ENCODE data around the gene ZNF776.
"Not testable (repeated sequence)": the region's sequence is repeated elsewhere in the genome, so short reads cannot be mapped to it uniquely, and the experiment has no call there.

Gene ZNF776

DNA sequence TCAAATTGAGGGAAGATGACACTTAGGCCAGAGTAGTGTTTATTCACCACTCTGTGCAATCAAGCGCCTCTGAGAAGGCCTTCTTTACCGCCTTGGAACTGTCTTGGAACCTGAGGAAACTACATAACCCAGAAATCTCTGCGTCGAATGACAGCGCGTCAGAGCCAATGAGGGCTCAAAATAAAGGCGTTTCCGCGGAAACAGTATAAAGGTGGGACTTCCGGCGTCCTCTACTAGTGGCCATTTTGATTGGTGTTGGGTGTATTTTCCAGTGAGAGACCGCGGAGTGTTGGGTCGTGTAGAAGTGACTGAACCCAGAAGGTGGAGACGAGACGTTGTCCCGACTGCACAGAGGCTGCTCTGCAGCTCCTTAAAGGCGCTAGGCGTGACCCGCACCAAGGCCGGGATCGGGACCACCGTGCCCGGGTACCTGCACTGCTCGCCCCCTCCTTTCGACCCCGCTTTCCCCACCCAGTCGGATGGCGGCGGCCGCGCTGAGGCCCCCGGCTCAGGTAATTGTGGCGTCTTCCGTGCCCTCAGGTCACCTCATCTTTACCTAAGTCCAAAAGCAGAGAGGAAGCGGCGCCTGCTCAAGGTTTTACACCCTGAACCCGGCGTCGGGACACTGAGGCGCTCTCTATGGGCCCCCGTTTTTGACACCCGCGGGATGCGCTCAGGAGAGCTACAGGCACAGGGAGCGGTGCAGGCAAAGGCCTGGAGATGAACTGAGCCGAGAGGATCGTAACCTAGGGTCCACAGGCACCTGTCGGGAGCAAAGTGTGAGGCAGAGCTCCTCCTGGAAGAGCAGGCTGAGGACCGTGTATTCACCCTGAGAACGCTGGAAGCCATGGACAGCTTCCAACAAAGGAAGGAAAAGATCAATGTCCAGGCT is at the start of gene ZNF776:
Gene ZNF776 (plus strand): TSS at position 236 of the 892 bp plus-strand sequence. CDS start 244 bp downstream, at position 480.
- DNase-seq (ENCODE audit: low read depth): peak; percentile 92

DNA sequence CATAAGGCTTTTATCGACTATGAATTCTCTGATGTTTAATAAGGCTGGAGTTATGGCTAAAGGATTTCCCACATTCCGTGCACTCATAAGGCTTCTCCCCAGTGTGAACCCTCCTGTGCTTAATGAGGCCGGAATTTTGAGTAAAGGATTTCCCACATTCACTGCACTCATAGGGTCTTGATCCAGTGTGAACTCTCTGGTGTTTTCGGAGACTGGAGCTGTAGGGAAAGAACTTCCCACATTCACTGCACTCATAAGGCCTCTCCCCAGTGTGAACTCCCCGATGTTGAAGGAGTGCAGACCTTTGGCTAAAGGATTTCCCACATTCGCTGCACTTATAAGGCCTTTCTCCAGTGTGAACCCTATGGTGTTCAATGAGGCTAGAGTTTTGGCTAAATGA is 45.0 kb upstream of the ZNF776 start:
- DNase-seq (ENCODE audit: low read depth): no peak

GRCh38 chr19:57706346-57706745 is 40.3 kb upstream of the ZNF776 start:
- no peak for DNase-seq (ENCODE audit: low read depth)

DNA sequence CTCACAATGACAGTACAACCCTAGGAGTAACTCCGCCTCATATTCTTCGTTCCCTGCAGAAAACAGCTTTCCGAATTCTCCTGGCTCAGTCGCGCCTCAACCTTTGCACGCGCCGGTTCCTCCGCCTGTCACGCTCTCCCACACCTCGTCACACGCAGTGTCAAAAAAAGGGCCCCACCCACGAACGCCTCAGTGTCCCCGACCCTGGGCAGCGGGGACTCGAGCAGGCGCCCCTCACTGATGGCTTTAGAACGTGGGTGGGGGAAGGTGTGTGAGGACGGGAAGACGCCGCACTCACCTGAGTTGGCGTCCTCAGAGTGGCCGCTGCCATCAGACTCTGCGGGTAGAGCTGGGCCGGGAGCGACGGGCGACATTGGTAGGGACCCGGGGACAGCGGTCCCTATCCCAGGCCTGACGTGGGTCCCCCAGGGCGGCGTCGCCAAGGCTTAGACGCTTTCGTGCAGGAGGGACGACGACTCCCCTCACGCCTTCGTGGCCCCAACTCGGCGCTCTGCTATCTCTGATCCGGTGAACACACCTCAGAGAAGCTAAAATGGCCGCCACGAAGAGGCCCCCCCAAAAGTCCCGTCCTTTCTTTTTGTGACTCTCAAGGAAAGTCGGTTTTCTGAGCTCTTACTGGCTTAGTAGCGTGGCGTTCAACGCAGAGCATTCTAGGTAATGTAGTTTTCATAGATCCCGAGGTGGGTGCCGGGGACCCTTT is 37.8 kb upstream of the ZNF776 start, which contains the start of gene ZNF154:
Gene ZNF154 (minus strand): TSS at position 564 of the 721 bp plus-strand sequence. CDS start 233 bp downstream, at position 331.
- DNase-seq (ENCODE audit: low read depth): no peak

- DNase-seq (ENCODE audit: low read depth): no peak
Measured at GRCh38 chr19:57709616-57710015, 37.0 kb upstream of the ZNF776 start.

DNA sequence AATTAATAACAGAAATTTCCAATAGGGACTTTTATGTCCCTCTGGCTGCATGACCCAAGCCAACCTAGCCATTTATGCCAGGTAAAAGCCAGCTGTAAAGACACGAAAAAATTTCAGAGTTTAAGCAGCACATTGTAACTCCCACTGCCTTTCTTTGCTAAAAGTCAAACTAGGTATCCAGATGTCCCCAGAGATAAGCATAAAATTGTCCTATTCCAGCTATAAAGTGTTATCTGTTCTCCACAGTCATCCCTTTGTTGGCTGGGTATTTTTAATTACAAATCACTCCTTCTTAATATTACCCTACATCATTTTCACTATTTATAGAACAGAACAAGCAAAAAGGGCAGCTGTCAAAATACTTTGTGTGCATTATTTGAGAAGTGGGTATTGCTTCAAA is 34.4 kb upstream of the ZNF776 start:
- no peak for DNase-seq (ENCODE audit: low read depth)

GRCh38 chr19:57719424-57719823 is 27.2 kb upstream of the ZNF776 start:
- no peak for DNase-seq (ENCODE audit: low read depth)

- no peak for DNase-seq (ENCODE audit: low read depth)
Measured at GRCh38 chr19:57719901-57720519, 26.6 kb upstream of the ZNF776 start.

- peak; percentile 2 for DNase-seq (ENCODE audit: low read depth)
Measured at GRCh38 chr19:57720878-57721277, 25.7 kb upstream of the ZNF776 start.

DNA sequence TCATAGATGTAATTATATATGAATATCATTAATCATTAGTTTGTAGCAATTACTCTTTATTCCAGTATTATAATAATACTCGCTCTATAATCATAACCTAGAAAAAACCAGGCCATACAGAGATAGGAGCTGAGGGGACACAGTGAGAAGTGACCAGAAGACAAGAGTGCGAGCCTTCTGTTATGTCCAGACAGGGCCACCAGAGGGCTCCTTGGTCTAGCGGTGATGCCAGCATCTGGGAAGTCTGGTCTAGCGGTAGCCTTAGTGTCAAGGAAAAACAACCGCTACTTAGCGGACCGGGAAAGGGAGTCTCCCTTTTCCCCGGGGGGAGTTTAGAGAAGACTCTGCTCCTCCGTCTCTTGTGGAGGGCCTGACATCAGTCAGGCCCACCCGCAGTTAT is 8.3 kb upstream of the ZNF776 start:
- peak; percentile 48 for DNase-seq (ENCODE audit: low read depth)

- DNase-seq (ENCODE audit: low read depth): not testable (repeated sequence)
Measured at GRCh38 chr19:57738770-57739169, 7.8 kb upstream of the ZNF776 start.

GRCh38 chr19:57747472-57747807 is 825 bp downstream of the ZNF776 start:
- no peak for DNase-seq (ENCODE audit: low read depth)

DNA sequence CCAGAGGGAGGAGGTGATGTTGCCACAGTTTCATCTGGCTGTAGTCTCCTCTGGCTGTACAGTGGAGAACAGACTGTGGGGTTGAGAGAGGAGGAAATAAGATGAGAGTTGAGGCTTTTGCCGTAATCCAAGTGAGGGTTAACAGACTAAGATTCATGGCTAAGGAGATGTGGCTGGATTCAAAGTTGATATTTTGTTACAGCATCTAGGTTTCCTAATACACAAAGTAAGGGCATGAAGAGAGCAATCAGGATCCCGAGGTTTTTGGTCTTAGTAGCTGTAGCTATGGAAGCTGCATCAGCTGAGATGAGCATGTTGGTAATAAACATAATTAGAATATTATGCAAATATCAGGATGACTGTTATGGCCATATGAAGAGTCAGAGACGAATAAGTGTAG is 1.4 kb downstream of the ZNF776 start:
- no peak for DNase-seq (ENCODE audit: low read depth)

DNA sequence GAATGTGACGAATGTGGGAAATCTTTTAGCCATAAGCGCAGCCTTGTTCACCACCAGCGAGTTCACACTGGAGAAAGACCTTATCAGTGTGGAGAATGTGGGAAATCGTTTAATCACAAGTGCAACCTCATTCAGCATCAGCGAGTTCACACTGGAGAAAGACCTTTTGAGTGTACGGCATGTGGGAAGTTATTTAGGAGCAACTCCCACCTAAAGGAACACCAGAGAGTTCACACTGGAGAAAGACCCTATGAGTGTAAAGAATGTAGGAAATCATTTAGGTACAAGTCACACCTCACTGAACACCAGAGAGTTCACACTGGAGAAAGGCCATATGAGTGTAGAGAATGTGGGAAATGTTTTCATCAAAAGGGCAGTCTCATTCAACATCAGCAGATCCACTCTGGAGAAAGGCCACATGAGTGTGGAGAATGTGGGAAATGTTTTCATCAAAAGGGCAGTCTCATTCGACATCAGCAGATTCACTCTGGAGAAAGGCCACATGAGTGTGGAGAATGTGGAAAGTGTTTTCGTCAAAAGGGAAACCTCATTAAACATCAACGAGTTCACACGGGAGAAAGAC is 7.6 kb downstream of the ZNF776 start:
- no peak for DNase-seq (ENCODE audit: low read depth)

- DNase-seq (ENCODE audit: low read depth): no peak
Measured at GRCh38 chr19:57755031-57755430, 8.4 kb downstream of the ZNF776 start.

DNA sequence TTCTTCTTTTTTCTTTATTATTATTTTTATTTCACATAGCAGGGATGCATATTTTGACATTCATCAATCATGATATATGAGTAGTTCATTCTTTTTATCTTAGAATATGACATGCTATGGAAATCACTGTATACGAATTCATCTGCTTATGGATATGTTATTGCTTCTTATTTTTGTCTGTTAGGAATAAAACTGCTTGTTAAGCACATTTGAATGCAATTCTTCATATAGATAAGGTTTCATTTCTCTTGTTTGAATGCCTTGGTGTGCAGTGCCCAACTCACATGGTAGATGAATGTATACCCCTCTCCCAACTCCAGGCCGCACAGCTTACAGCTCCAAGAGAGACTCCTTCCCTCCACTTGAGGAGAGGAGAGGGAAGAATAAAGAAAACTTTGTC is 11.3 kb downstream of the ZNF776 start:
- no peak for DNase-seq (ENCODE audit: low read depth)

DNA sequence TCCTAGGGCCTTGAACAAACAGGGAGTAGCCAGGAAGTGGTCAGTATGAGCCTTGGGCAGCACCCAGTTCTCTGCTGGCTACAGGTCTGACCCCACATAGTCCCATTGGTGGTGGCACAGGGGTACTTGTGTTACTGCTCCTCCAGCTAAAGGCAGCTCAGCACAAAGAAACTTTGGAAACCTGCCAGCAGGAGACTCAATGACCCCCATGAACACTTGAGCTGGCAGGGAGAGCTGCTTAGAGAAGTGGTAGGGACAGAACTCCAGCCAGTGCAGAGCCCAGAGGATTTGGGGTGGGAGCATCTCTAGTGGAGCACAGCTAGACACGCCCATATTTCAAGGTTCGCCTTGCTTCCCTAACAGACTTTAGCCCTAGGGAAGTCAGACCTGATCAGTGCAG is 12.5 kb downstream of the ZNF776 start:
- DNase-seq (ENCODE audit: low read depth): no peak

DNA sequence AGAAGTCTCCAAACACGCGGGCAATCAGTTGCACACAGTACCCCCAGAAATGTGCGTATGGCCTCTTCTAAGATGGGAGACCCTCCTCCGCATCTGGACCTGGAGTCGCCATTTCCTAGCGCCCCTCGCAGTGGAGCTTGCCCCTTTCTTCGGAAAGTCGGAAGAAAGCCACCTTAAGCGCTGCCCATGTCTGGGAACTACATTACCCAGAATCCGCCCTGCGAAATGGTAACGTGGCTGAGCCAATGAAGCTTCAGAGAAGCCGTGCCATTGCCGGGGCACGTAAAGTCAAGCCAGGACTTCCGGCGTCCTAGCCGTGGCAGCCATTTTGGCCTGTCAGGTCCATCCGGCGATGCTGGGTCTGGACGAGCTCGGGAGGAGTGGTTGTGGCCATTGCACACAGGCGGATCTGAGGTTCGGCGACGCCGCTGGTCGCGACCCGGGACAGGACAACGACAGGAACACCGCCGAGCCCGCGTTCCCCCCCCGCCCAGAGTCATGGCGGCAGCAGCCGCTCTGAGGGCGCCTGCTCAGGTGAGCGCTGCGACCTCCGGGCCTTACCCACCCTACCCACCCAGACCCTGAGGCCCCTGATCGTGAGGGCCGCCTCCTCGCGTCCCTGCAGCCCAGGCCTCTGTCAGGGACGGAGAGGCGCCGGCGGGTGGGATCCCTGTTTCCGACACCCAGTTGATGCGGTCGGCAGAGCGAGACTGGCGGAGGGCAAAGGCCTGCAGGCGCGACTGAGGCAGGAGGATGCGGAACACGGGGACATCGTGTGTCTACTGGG is 22.9 kb downstream of the ZNF776 start, which contains the start of gene ZNF586:
Gene ZNF586 (plus strand): TSS at position 332 of the 787 bp plus-strand sequence. CDS start 167 bp downstream, at position 499.
- DNase-seq (ENCODE audit: low read depth): peak; percentile 94

GRCh38 chr19:57771417-57771816 is 24.8 kb downstream of the ZNF776 start:
- no peak for DNase-seq (ENCODE audit: low read depth)

- DNase-seq (ENCODE audit: low read depth): no peak
Measured at GRCh38 chr19:57773488-57773887, 26.9 kb downstream of the ZNF776 start.

DNA sequence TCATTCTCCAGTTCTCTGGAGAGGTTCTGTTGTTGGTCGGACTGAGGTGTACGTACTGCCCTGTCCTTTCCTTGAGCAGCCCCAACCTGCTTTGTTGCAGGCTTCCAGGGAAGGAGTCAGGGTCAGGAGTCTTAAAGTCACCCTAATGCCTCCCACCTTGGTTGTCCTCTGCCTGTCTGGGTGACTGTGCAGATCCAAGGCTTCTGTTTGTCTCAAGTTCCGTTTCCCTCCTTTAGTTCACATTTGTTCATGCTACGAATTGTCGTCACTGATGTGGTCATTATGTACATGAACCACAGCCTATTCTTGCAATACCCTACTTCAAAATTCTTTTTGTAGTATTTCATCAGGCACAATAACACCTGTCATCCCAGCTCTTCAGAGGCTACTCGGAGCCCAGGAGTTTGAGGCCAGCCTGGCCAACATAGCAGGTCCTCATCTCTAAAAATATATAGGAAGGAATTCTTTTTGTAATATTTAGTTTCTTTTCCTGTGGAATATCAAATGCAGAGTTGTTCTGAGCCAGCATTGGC is 30.2 kb downstream of the ZNF776 start:
- no peak for DNase-seq (ENCODE audit: low read depth)

Measured in EH (cell line).